Activated gamma-delta T cell treated with anti-CD3 and anti-CD28 coated beads, Interleukin-2, amount 50 U/mL, for 16 hours (primary cell): ENCODE results near the gene GPRASP2.
"Not testable (repeated sequence)": the region's sequence is repeated elsewhere in the genome, so short reads cannot be mapped to it uniquely, and the experiment has no call there.

Source experiments
- DNase-seq: peaks from one replicate; pipeline ENCODE4 v3.0.0-alpha.2; 2020; ENCODE audit warnings: low read depth

Gene GPRASP2

GRCh38 chrX:102712216-102712966 lies at the start of gene GPRASP2:
TSS of gene GPRASP2 (plus strand) at chrX:102712448. CDS start at chrX:102714870, 2,422 bp downstream.
- DNase-seq: no peak

GRCh38 chrX:102663820-102664219 lies 48.4 kb upstream of the GPRASP2 start:
- not testable (repeated sequence) for DNase-seq

GRCh38 chrX:102667034-102667433 lies 45.2 kb upstream of the GPRASP2 start:
- not testable (repeated sequence) for DNase-seq

- DNase-seq: no peak
Measured at GRCh38 chrX:102669526-102669925, 42.7 kb upstream of the GPRASP2 start.

GRCh38 chrX:102672856-102673255 lies 39.4 kb upstream of the GPRASP2 start:
- no peak for DNase-seq

- DNase-seq: not testable (repeated sequence)
Measured at GRCh38 chrX:102677479-102677878, 34.8 kb upstream of the GPRASP2 start.

GRCh38 chrX:102684772-102685520 lies 27.3 kb upstream of the GPRASP2 start:
- no peak for DNase-seq

GRCh38 chrX:102694749-102695148 lies 17.5 kb upstream of the GPRASP2 start:
- DNase-seq: no peak

GRCh38 chrX:102696306-102696705 lies 15.9 kb upstream of the GPRASP2 start:
- DNase-seq: no peak

GRCh38 chrX:102697494-102697893 lies 14.8 kb upstream of the GPRASP2 start:
- no peak for DNase-seq

- no peak for DNase-seq
Measured at GRCh38 chrX:102708900-102709299, 3.3 kb upstream of the GPRASP2 start.

GRCh38 chrX:102711872-102712215 lies 404 bp upstream of the GPRASP2 start:
- DNase-seq: no peak

- DNase-seq: no peak
Measured at GRCh38 chrX:102712981-102713625, 855 bp downstream of the GPRASP2 start.

GRCh38 chrX:102714994-102715393 lies 2.7 kb downstream of the GPRASP2 start:
- no peak for DNase-seq

- no peak for DNase-seq
Measured at GRCh38 chrX:102715967-102716366, 3.7 kb downstream of the GPRASP2 start.

- peak; percentile 43 for DNase-seq
Measured at GRCh38 chrX:102720237-102721168, 8.3 kb downstream of the GPRASP2 start, which contains the start of gene GPRASP3. TSS of gene GPRASP3 (plus strand) at chrX:102720743. CDS start at chrX:102748996, 28,253 bp downstream.

GRCh38 chrX:102721169-102721506 lies 8.9 kb downstream of the GPRASP2 start:
- DNase-seq: not testable (repeated sequence)

GRCh38 chrX:102723456-102723855 lies 11.2 kb downstream of the GPRASP2 start:
- DNase-seq: no peak

GRCh38 chrX:102727761-102728160 lies 15.5 kb downstream of the GPRASP2 start:
- DNase-seq: no peak

GRCh38 chrX:102728646-102729045 lies 16.4 kb downstream of the GPRASP2 start:
- DNase-seq: no peak

GRCh38 chrX:102739657-102740056 lies 27.4 kb downstream of the GPRASP2 start:
- DNase-seq: no peak

GRCh38 chrX:102744307-102744706 lies 32.1 kb downstream of the GPRASP2 start:
- no peak for DNase-seq
